ENCODE data around the gene ASCL4. TPM values are rescaled to one million over a fixed set of nuclear protein-coding genes. Genes with fewer than 3 reads are reported as not detected.

ASCL4 gene
- total RNA-seq, 1 experiment from 2014 or later, result not detected

DNA sequence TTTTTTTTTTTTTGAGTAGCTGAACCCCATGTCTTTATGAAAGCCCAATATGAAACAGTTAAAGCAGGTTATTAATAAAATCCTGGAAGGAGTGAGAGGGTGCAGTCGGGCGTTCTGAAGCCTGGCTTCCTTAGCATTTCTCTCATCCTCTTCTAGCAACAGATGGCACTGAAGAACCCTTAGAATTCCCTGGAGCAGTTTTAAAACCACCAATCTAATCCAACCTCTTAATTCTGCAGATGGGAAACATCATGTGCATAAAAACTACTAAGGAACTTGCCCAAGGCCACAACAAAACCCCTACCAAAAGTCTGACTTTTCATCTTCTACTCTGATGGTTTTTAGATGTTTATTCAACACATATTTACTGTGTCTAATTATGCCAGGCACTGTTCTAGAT is 38.7 kb upstream of the ASCL4 start:
- ATAC-seq (no peak), DNase-seq (ENCODE audit: low read depth, low spot score) (no peak)
- in situ Hi-C loops (cut with HindIII; ENCODE audit: low pct_unique_long_range_greater_than_20kb, low sequenced_read_pairs) (no loop called here), intact Hi-C loops (cut with micrococcal nuclease; ENCODE audit: unreplicated experiment) (no loop called here)
- H3K4me1 ChIP-seq (ENCODE audit: control insufficient read depth, insufficient read depth, low read length), result no peaks in the 10 kb centered on the region
- no peaks in the 10 kb centered on the region for H3K27me3 ChIP-seq (ENCODE audit: control insufficient read depth, insufficient read depth, low read length)
- H3K27ac ChIP-seq (ENCODE audit: low read length), result no peak overlapping the region
- no TSS peak for BruUV-seq (replicated peaks)
- TF ChIP-seq TCF7L2 (IDR thresholded peaks at IDR 0.05; ENCODE audit: low read depth, low read length) (no peak), POLR2AphosphoS5 (IDR thresholded peaks at IDR 0.05; ENCODE audit: low read depth, low read length) (no peak), SIN3A (IDR thresholded peaks at IDR 0.05; ENCODE audit: borderline replicate concordance, insufficient read depth, low read depth, low read length) (no peak)
- TF ChIP-seq, protein P1, sequence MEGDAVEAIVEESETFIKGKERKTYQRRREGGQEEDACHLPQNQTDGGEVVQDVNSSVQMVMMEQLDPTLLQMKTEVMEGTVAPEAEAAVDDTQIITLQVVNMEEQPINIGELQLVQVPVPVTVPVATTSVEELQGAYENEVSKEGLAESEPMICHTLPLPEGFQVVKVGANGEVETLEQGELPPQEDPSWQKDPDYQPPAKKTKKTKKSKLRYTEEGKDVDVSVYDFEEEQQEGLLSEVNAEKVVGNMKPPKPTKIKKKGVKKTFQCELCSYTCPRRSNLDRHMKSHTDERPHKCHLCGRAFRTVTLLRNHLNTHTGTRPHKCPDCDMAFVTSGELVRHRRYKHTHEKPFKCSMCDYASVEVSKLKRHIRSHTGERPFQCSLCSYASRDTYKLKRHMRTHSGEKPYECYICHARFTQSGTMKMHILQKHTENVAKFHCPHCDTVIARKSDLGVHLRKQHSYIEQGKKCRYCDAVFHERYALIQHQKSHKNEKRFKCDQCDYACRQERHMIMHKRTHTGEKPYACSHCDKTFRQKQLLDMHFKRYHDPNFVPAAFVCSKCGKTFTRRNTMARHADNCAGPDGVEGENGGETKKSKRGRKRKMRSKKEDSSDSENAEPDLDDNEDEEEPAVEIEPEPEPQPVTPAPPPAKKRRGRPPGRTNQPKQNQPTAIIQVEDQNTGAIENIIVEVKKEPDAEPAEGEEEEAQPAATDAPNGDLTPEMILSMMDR (IDR thresholded peaks at IDR 0.05), result no peak
- TF ChIP-seq, protein P2, sequence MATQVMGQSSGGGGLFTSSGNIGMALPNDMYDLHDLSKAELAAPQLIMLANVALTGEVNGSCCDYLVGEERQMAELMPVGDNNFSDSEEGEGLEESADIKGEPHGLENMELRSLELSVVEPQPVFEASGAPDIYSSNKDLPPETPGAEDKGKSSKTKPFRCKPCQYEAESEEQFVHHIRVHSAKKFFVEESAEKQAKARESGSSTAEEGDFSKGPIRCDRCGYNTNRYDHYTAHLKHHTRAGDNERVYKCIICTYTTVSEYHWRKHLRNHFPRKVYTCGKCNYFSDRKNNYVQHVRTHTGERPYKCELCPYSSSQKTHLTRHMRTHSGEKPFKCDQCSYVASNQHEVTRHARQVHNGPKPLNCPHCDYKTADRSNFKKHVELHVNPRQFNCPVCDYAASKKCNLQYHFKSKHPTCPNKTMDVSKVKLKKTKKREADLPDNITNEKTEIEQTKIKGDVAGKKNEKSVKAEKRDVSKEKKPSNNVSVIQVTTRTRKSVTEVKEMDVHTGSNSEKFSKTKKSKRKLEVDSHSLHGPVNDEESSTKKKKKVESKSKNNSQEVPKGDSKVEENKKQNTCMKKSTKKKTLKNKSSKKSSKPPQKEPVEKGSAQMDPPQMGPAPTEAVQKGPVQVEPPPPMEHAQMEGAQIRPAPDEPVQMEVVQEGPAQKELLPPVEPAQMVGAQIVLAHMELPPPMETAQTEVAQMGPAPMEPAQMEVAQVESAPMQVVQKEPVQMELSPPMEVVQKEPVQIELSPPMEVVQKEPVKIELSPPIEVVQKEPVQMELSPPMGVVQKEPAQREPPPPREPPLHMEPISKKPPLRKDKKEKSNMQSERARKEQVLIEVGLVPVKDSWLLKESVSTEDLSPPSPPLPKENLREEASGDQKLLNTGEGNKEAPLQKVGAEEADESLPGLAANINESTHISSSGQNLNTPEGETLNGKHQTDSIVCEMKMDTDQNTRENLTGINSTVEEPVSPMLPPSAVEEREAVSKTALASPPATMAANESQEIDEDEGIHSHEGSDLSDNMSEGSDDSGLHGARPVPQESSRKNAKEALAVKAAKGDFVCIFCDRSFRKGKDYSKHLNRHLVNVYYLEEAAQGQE (IDR thresholded peaks at IDR 0.05; ENCODE audit: insufficient read depth in 1 of 2, low read depth in 2 of 2, low read length in 1 of 2), result no peak
- ChIA-PET CTCF (no interaction called here), POLR2A (no interaction called here)
- H3K4me3 ChIP-seq (ENCODE audit: low read depth in 2 of 2, low read length in 2 of 2), result no peak overlapping the region
- H3K36me3 ChIP-seq (ENCODE audit: control insufficient read depth, insufficient read depth, low read length), result peaks cover 36% of the 10 kb centered on the region
- H3K9me3 ChIP-seq (ENCODE audit: control insufficient read depth, insufficient read depth, low read depth, low read length), result no peaks in the 10 kb centered on the region

DNA sequence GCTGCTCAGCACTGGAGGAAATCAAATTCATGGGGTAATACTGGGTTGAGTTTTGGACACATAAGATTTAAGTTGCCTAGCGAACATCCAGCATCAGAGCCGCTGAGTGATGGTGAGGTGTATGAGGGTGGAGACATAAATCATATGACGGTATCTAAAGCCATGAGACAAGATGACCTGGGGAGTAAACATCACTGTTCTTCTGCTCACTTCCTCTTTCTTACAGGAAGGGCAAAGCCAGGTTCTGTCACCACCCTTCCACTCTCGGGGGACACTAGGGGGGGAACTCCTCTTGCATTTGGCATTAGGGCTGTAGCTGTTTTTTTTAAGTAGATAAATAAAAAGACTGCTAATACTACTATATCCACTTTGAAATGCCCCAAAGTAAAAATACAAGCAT is 37.6 kb upstream of the ASCL4 start:
- CTCF ChIA-PET, result no interaction called here
- in situ Hi-C loops (cut with HindIII; ENCODE audit: low pct_unique_long_range_greater_than_20kb, low sequenced_read_pairs) (no loop called here), intact Hi-C loops (cut with micrococcal nuclease; ENCODE audit: unreplicated experiment) (no loop called here)
- DNase-seq (ENCODE audit: low read depth, low spot score) (no peak), ATAC-seq (no peak)
- no peaks in the 10 kb centered on the region for H3K9me3 ChIP-seq (ENCODE audit: control insufficient read depth, insufficient read depth, low read depth, low read length)
- no peaks in the 10 kb centered on the region for H3K27me3 ChIP-seq (ENCODE audit: control insufficient read depth, insufficient read depth, low read length)
- POLR2A ChIA-PET, result no interaction called here
- no peak overlapping the region for H3K27ac ChIP-seq (ENCODE audit: low read length)
- peaks cover 42% of the 10 kb centered on the region for H3K36me3 ChIP-seq (ENCODE audit: control insufficient read depth, insufficient read depth, low read length)
- no TSS peak for BruUV-seq (replicated peaks)
- TF ChIP-seq, protein P1 (IDR thresholded peaks at IDR 0.05), result no peak
- TF ChIP-seq POLR2AphosphoS5 (IDR thresholded peaks at IDR 0.05; ENCODE audit: low read depth, low read length) (no peak), TCF7L2 (IDR thresholded peaks at IDR 0.05; ENCODE audit: low read depth, low read length) (no peak), SIN3A (IDR thresholded peaks at IDR 0.05; ENCODE audit: borderline replicate concordance, insufficient read depth, low read depth, low read length) (no peak)
- TF ChIP-seq, protein P2 (IDR thresholded peaks at IDR 0.05; ENCODE audit: insufficient read depth in 1 of 2, low read depth in 2 of 2, low read length in 1 of 2), result no peak
- H3K4me3 ChIP-seq (ENCODE audit: low read depth in 2 of 2, low read length in 2 of 2), result no peak overlapping the region
- H3K4me1 ChIP-seq (ENCODE audit: control insufficient read depth, insufficient read depth, low read length), result no peaks in the 10 kb centered on the region
